ENCODE measurements around the gene MSGN1.
A peak's percentile ranks its signal among the peaks of the same experiment; 100 is the strongest.
"Not testable (repeated sequence)": the region's sequence is repeated elsewhere in the genome, so short reads cannot be mapped to it uniquely, and the experiment has no call there.

MSGN1 gene

GRCh38 chr2:17805717-17806363 is 10.4 kb upstream of the MSGN1 start:
- no peak for DNase-seq

GRCh38 chr2:17813010-17813741 is 3.1 kb upstream of the MSGN1 start:
- DNase-seq, result no peak

- no peak for DNase-seq
Measured at GRCh38 chr2:17813742-17814473, 2.4 kb upstream of the MSGN1 start.

- DNase-seq, result no peak
Measured at GRCh38 chr2:17814601-17815000, 1.7 kb upstream of the MSGN1 start.

- no peak for DNase-seq
Measured at GRCh38 chr2:17815468-17816184, 634 bp upstream of the MSGN1 start.

GRCh38 chr2:17818235-17818815 is 2.1 kb downstream of the MSGN1 start:
- no peak for DNase-seq

GRCh38 chr2:17821080-17821479 is 4.8 kb downstream of the MSGN1 start:
- DNase-seq, result no peak

GRCh38 chr2:17821535-17822444 is 5.5 kb downstream of the MSGN1 start:
- DNase-seq, result no peak

GRCh38 chr2:17822445-17823117 is 6.3 kb downstream of the MSGN1 start:
- DNase-seq, result no peak

- not testable (repeated sequence) for DNase-seq
Measured at GRCh38 chr2:17823646-17824045, 7.4 kb downstream of the MSGN1 start.

GRCh38 chr2:17827316-17827715 is 11.1 kb downstream of the MSGN1 start:
- no peak for DNase-seq

- no peak for DNase-seq
Measured at GRCh38 chr2:17827785-17828184, 11.5 kb downstream of the MSGN1 start.

- peak in 1 of 2 experiments; percentile 68 for DNase-seq
Measured at GRCh38 chr2:17830053-17831034, 14.1 kb downstream of the MSGN1 start.

- DNase-seq, result no peak
Measured at GRCh38 chr2:17835516-17835915, 19.3 kb downstream of the MSGN1 start.

GRCh38 chr2:17839959-17840358 is 23.7 kb downstream of the MSGN1 start:
- no peak for DNase-seq

- no peak for DNase-seq
Measured at GRCh38 chr2:17843457-17843856, 27.2 kb downstream of the MSGN1 start.

- DNase-seq, result no peak
Measured at GRCh38 chr2:17845806-17846205, 29.5 kb downstream of the MSGN1 start.

- no peak for DNase-seq
Measured at GRCh38 chr2:17846676-17847075, 30.4 kb downstream of the MSGN1 start.

GRCh38 chr2:17847236-17847635 is 31.0 kb downstream of the MSGN1 start:
- DNase-seq, result no peak

- DNase-seq, result no peak
Measured at GRCh38 chr2:17849275-17849674, 33.0 kb downstream of the MSGN1 start.
